CD4-positive, alpha-beta T cell treated with Interleukin-12 subunit alpha and Interleukin-12 subunit beta, for 1 hour (primary cell): ENCODE data around the gene CIAO3.

Source experiments
- DNase-seq: peaks from one replicate; pipeline ENCODE4 v3.0.0-alpha.2; 2020

The CIAO3 gene

DNA sequence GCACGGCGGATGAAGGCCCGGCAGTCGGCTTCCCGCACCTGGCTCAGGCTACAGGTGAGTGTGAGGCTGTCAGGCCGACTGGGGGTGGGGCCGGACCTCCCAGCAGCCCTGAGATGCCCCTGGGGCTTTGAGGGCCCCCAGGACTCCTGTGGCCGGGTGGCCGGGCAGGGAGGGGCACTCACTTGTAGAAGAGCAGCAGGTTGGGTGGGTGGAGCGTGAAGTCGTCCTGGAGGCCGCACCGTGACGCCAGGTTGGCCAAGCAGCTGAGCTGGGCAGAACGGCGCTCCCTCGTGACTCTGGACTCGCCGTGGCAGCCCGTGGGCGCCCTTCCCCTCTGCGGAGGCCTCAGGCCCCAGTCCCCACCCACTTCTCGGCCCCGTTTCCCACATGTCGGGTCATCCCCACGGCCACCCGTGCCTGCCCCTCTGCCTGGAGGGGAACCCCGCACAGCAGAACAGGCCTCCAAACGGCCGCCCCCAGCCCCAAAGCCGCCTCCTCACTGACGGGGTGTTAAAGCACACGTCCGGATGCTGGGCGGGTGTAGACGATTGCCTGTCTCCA lies 34.5 kb upstream of the CIAO3 start:
- no peak for DNase-seq

DNA sequence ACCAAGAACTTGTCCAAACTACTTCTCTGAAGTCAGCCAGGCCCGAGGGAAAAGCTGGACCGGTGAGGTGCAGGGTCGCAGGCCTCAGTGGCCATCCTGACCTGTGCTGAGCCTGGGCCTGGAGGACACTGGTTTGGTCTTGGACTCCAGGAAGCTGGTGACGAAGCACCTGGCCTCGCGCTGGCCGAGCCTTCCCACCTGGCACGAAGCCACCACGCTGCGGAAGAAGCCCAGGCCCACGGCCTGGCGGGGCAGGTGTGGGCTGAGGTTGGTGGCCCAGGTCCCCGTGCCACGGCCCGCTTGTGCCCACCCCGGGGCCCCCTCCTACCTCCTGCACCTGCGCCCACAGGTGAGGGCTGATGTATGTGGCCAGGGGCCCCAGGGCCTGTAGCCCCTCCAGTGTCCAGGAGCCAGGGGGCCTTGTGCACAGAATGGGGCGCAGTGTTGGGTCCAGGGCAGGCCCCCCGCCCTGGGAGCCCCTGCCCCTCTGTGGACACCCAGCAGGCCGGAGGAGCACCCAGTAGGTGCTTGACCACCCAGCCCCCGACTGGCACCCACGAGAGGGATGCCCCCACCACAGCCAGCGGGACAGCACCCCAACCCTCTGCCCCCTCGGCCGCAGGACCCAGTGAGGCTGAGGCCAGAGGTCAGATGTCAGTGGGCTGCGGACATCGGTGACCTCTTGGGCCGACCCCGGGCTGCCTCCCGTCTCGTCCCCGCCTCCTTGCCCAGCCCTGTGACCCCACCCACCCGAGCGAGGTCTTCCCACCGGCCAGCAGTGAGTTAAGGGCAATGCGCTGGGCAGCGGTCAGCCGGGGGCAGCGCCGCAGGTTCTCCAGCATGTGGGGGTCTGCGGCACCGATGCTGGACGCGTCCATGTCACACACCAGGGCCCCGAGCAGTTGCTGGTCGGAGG lies 33.5 kb upstream of the CIAO3 start:
- DNase-seq, result no peak

DNA sequence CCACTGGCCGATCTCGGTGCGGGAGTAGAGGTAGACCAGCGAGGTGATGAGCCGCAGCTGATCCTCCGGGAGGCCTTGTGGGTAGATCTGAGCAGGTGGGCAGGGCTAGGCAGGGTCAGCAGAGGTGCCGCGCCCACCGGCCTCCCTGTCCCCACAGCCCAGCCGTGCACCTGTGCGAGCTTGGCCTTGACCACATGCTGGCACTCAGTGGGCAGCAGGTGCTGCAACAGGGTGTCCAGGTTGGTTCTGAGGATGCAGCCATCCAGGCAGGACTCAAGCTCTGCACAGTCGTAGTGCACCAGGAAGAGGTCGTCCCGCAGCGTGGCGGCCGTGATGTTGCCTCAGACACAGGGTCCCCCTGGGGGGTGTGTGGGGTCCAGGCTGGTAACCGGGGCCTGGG lies 32.2 kb upstream of the CIAO3 start:
- DNase-seq, result no peak

DNA sequence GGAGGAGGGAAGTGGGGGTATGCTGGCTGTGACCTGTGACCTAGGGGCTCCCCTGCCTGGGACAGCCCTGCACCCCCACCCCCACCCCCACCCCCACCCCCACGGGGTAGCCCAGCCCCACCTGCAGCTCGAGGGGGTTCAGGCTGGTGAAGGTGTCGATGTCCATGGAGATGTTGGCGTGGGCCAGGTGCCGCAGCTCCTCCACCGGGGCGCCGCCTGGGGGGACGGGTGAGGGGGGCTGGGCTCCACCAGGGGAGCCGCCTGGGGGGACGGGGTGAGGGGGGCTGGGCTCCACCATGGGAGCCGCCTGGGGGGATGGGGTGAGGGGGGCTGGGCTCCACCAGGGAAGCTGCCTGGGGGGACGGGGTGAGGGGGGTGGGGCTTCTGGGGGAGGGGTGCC lies 29.6 kb upstream of the CIAO3 start:
- no peak for DNase-seq

DNA sequence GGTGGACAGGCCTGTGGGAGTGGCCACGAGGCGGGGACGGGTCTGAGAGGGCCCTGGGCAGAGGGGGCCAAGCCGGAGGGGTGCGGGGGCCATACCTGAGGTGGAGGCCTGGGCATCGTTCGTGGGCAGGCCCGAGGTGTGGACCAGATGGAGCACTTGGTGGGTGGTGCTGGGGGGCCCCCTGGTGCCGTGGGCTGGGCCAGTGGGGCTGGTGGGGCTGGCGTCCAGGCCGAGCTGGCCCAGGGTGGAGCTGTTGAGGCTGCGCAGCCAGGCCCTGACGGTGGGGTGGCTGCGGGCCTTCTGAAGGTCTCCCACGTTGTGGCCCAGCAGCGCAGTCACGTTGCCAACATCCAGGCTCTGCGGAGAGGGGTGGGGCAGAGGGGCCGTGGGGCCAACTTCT lies 29.1 kb upstream of the CIAO3 start:
- DNase-seq, result no peak

DNA sequence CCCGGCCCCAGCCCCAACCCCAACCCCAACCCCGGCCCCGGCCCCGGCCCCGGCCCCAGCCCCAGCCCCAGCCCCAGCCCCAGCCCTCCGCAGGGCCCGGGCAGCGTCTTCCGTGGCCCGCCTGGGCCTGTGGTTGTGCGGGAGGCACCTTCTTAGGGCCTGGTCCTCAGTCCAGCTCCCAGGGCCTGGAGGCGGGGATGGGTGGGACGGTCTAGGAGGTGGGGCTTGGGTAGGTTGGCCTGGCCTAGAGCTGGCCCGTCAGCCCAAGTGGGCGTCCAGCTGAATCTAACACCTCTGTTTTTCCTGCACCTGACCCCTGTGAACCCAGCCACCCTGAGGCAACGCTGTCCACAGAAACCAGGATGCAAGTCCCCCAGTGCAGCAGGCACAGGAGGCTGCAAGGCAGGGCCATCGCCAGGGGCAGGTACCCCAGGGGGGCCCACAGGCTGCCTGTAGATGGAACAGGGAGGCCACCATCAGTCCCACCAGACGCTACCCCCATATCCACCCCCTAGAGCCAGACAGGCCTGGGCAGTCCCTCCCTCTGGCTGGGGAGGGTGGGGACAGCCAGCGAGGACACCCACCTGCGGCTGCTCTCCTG lies 28.5 kb upstream of the CIAO3 start:
- no peak for DNase-seq

DNA sequence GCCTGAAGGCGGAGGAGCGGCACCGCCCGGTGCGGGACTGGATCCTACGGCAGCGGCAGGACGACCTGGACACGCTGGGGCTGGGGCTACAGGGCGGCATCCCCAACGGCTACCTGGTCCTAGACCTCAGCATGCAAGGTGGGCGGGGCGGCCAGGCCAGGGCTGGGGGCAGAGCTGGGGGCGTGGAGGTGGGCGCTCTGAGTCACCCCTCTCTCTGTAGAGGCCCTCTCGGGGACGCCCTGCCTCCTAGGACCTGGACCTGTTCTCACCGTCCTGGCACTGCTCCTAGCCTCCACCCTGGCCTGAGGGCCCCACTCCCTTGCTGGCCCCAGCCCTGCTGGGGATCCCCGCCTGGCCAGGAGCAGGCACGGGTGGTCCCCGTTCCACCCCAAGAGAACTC lies 27.6 kb upstream of the CIAO3 start:
- DNase-seq, result no peak

DNA sequence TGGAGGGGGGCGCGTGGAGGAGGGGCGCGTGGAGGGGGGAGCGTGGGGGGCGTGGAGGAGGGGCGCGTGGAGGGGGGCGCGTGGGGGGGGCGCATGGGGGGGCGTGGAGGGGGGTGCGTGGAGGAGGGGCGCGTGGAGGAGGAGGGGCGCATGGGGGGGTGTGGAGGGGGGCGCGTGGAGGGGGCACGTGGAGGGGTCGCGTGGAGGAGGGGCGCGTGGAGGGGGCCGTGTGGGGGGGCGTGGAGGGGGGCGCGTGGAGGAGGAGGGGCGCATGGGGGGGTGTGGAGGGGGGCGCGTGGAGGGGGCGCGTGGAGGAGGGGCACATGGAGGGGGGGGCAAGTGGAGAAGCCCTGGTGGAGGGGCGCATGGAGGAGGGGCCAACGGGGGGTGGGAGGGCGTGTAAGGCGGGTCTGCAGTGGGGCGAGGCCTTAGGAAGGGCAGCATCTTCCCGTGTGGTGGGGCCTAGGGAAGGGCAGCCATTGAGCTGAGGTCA lies 27.0 kb upstream of the CIAO3 start:
- DNase-seq, result no peak

DNA sequence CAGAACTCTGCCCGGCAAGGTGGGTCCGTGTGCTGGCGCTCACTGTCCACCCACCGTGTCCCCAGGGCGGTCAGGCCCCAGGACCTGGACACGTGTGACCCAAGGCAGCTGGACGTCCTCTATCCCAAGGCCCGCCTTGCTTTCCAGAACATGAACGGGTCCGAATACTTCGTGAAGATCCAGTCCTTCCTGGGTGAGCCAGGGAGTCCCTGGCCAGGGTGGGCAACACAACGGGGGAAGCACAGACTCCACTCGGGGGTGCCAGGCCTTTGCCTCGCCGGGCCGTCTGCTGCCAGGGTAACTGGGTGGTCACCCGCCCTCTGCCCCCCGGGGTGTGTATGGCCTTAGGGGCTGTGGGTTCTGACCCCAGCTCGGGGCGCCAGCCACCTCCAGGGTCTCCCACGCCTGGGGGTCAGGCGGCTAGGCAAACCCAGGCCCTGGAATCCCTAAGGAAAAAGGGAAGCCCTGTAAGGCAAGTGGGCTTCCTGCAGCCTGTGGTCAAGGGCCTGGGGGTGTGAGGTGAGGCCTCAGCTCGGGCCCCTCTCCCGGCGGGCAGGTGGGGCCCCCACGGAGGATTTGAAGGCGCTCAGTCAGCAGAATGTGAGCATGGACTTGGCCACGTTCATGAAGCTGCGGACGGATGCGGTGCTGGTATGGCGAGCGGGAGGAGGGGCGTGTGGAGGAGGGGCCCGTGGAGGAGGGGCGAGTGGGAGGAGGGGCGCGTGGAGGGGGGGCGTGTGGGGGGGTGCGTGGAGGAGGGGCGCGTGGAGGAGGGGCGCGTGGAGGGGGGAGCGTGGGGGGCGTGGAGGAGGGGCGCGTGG lies 26.2 kb upstream of the CIAO3 start:
- no peak for DNase-seq

DNA sequence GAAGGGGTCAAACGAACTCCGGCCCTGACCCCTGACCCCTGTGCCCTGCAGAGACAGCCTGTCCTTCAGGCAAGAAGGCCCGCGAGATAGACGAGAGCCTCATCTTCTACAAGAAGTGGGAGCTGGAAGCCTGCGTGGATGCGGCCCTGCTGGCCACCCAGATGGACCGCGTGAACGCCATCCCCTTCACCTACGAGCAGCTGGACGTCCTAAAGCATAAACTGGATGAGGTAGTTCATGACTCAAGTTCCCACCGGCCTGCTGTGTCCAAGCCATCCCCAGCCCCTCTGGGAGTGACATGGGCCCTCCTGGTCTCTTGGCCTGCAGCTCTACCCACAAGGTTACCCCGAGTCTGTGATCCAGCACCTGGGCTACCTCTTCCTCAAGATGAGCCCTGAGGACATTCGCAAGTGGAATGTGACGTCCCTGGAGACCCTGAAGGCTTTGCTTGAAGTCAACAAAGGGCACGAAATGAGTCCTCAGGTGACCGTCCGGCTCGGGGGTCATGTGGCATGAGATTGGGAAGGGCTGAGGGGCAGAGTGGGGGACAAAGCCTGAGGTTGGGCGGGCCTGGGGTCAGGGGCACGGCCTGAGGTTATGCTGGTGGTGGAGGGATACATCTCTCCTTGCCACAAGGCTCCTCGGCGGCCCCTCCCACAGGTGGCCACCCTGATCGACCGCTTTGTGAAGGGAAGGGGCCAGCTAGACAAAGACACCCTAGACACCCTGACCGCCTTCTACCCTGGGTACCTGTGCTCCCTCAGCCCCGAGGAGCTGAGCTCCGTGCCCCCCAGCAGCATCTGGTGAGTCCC lies 25.4 kb upstream of the CIAO3 start:
- DNase-seq, result no peak

DNA sequence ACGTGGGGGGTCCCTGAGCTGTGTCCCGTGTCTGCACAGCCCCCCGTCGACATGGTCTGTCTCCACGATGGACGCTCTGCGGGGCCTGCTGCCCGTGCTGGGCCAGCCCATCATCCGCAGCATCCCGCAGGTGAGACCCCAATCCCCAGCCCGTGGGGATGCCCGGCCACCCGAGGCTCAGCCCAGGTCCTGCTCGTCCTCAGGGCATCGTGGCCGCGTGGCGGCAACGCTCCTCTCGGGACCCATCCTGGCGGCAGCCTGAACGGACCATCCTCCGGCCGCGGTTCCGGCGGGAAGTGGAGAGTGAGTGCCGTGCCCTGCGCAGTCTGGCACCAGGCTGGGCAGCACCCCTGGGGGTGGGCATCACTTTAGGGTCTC lies 24.7 kb upstream of the CIAO3 start:
- no peak for DNase-seq

DNA sequence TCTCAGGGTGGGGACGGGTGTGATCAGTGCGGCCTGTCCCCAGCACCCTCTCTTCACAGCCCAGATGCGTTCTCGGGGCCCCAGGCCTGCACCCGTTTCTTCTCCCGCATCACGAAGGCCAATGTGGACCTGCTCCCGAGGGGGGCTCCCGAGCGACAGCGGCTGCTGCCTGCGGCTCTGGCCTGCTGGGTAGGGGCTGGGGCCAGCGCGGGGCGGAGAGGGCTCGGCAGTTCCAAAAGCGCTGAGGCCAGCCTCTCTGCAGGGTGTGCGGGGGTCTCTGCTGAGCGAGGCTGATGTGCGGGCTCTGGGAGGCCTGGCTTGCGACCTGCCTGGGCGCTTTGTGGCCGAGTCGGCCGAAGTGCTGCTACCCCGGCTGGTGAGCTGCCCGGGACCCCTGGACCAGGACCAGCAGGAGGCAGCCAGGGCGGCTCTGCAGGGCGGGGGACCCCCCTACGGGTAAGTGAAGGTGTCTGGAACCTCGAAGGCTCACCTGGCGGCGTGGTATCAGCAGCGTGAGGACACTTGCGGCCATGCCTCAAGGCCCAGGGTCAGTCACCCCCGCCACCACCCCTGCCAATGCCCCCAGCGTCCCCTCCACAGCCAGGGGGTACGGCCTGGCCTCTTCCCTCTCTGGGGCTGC lies 24.2 kb upstream of the CIAO3 start:
- DNase-seq, result no peak

DNA sequence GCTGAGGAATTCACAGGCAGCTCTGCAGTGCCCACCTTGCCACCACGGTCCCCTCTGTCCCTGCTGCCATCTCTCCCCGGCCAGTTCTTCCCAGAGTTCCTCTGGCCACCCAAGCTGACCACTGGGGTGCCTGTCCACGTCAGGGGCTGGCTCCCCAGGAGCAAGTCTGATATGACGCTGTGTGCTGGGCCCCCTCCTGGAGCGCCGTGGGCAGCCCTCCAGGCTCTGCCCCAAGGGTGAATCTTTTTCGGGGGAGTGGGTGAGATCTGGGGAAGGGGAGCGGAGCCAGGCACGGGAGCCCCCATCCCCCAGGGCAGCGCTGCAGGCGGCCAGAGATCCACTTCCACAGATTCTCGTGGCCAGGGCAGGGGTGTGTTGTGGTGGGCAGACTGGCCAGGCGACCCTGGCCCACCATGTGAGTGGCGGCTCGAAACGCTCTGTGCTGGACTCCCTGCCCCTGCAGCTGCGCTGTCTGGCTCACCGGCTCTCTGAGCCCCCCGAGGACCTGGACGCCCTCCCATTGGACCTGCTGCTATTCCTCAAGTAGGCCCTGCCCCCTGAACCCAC lies 23.5 kb upstream of the CIAO3 start:
- DNase-seq, result no peak

DNA sequence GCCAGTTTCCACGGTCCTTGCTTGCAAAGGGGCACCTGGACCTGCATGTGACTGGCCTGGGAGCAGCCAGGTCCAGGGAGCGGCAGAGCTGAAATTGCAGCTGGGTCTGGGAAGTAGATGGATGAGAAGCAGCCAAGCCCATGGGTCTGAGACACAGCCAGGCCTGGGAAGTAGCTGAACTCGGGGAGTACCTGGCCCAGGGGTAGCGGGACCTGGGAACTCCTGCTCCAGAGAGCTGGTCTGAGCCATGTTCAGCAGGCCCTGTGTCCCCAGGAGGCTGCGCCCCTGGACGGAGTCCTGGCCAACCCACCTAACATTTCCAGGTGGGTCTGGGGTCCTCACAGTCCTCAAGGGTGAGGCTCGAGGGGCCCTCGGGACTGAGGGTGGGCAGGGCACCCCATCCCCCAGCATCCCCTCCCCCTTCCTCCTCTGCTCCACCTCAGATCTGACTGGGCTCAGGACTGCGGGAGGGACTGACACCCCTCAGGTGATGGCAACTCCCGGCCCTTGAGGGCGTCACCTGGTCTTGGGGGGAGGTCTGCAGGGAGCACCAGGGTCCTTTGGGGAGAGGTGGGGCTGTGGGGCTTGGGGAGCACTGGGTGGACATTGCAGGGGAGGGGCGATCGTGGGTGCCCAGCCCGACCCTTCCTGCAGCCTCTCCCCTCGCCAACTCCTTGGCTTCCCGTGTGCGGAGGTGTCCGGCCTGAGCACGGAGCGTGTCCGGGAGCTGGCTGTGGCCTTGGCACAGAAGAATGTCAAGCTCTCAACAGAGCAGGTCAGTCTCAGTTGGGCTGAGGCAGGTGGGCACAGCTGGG lies 22.8 kb upstream of the CIAO3 start:
- no peak for DNase-seq

DNA sequence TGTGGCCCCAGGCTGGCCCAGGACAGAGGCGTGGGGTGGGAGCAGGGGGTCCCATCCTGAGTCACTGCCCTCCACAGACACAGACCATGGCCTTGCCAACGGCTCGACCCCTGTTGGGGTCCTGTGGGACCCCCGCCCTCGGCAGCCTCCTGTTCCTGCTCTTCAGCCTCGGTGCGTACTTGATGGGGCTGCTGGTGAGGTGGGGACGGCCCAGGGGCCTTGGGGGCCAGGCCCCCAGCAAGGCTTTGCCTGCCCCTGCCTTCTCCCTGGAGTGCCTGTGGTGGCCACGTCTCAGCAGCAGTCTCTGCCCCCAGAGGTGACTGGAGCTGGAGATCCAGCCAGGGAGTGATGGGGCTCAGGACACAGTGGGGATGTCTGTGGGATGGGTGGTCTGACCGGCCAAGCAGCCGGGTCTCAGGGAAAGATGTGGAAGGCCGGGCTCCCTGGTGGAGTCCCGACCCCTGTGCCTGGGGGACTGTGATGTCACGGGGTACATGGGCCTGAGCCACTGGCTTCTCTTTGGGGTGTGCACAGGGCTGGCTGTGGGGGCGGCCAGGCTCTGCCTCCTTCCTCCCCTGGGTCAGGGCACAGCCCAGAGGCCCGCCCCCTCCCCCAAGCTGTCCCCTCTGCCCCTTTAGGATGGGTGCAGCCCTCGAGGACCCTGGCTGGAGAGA lies 21.9 kb upstream of the CIAO3 start:
- no peak for DNase-seq

DNA sequence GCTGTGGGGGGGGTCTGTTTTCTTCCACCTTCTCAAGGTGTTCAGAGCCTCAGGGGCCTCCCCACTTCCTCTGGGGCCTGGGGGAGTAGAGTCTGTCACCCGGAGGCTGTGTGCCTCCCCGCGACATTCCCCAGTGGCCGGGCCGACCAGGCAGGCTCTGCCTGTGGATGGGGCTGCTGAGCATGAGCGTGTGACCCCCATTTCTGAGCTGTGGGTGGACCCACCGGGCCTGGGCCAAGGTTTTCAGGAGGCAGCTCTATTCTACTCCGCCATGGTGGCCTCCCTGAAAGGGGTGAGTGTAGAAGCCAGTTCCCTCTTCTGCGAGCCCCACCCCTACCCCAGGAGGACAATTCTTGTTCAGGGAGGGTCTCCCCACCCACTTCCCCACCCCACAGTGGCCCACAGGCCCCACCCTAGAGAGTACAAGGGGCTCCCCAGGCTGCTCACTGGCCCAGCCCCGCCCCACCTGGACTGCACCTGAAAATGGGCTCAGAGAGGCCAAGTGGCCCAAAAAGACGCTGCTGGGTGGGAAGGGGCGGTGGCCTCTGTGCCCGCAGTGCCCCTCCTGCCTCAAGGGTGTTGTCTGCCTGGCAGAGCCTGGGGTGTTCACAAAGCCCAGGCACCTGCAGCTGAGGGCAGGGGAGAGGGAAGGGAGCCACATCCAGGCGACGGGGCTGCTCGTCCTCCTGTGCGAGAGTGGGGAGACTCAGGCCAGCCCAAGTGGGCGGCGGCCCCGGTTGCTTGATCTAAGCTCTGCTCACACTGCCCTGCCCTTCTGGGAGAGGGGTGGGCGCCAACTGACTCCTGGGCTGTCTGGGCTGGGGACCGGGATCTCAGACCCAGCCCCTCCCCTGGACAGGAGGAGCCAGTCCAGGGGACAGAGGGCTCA lies 21.1 kb upstream of the CIAO3 start:
- DNase-seq, result no peak

DNA sequence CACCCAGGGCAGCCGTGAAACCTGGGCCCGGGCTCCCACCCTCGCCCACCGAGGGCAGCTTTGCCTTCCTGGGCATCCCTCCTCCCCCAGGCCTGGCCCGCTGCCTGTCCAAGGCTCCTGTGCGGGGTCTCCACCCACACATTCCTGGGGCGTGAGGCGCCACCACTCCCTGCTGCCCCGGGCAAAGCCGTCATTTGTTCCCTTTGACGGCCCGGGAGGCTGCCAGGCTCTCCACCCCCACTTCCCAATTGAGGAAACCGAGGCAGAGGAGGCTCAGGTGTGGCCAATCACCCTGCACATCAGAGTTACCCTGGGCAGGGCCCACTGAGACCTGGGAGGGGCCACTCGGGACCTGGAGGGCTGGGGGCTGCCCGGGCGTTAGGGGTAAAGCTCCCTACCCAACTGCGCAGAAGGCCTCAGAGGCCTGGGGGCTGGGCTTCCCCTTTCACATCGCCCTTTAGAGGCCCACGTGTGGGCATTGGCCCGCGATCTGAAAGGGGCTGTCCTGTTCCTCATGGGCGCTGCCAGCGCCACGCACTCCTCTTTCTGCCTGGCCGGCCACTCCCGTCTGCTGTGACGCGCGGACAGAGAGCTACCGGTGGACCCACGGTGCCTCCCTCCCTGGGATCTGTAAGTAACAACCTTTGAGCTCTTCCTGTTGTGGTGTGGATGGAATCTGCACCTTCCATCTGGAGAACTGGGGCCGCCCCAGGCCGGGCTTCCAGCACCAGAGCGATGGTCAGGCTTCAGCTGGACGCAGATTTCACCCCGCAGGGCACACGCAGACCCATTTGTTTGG lies 19.9 kb upstream of the CIAO3 start, which contains the start of gene MSLN:
Gene MSLN, plus strand, starts transcription at position 190 of the 799 bp plus-strand sequence. CDS start 1,947 bp downstream, outside the sequence.
- DNase-seq, result no peak

DNA sequence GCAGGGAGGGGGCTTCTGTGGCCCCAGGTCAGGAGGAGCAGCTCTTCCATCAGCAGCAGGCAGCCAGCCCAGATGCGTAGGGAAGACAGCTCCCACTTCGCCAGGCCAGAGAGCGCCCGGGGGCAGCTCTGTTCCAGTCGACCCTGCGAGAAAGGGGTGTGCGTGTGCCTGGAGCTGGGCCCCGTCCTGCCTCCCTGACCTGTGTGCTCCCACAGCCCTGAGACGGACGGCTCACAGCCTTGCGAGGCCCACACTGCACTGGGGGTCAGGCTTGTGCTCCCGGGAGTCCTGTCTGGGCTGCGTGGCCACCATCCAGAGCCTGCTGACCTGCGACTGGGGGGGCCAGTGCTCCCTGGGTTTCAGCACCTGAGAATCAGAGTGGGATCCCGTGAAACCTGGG lies 19.3 kb upstream of the CIAO3 start:
- no peak for DNase-seq
